Measurements from ENCODE around the gene CPNE1.

Gene CPNE1

GRCh38 chr20:35582131-35582530, 82.6 kb downstream of the CPNE1 start:
- no peaks in the 10 kb centered on the region for H3K79me2 ChIP-seq (ENCODE audit: control insufficient read depth, insufficient read depth, low read length, unreplicated experiment)
- no peaks in the 10 kb centered on the region for H3K4me1 ChIP-seq (ENCODE audit: control insufficient read depth, insufficient read depth, low read length, unreplicated experiment)
- H2AFZ ChIP-seq (ENCODE audit: low read length, unreplicated experiment), result no peak overlapping the region
- H3K36me3 ChIP-seq (ENCODE audit: insufficient read depth, low read length), result peaks cover 21% of the 10 kb centered on the region
- no peaks in the 10 kb centered on the region for H3K27me3 ChIP-seq (ENCODE audit: insufficient read depth, low read length)
- H3K4me3 ChIP-seq (ENCODE audit: low read depth, low read length), result no peak overlapping the region
- H3K27ac ChIP-seq (ENCODE audit: low read depth, low read length), result no peak overlapping the region

- no peaks in the 10 kb centered on the region for H3K4me1 ChIP-seq (ENCODE audit: control insufficient read depth, insufficient read depth, low read length, unreplicated experiment)
- no peak overlapping the region for H2AFZ ChIP-seq (ENCODE audit: low read length, unreplicated experiment)
- no peaks in the 10 kb centered on the region for H3K79me2 ChIP-seq (ENCODE audit: control insufficient read depth, insufficient read depth, low read length, unreplicated experiment)
- H3K27me3 ChIP-seq (ENCODE audit: insufficient read depth, low read length), result no peaks in the 10 kb centered on the region
- peaks cover 47% of the 10 kb centered on the region for H3K36me3 ChIP-seq (ENCODE audit: insufficient read depth, low read length)
- no peak overlapping the region for H3K4me3 ChIP-seq (ENCODE audit: low read depth, low read length)
- no peak overlapping the region for H3K27ac ChIP-seq (ENCODE audit: low read depth, low read length)
These were observed 85.5 kb downstream of the CPNE1 start for GRCh38 chr20:35579196-35579595.

DNA sequence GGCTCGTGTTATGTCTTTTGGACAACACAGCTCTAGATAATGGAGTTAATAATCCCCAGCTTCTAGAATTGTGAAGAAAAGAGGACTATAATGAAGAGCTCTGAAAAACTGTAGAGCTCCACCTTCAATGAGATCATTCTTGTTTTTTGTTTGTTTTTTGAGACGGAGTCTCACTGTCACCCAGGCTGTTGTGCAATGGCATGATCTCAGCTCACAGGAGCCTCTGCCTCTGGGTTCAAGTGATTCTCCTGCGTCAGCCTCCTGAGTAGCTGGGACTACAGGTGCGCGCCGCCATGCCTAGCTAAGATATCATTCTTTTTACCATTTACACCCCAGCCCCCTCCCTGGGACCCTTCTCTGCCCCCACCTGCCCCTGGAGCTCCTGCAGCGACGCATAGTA, 86.2 kb downstream of the CPNE1 start:
- Histone ChIP-seq H3K27me3 (ENCODE audit: insufficient read depth, low read length) (no peaks in the 10 kb centered on the region), H3K27ac (ENCODE audit: low read depth, low read length) (no peak overlapping the region), H3K79me2 (ENCODE audit: control insufficient read depth, insufficient read depth, low read length, unreplicated experiment) (no peaks in the 10 kb centered on the region), H3K4me1 (ENCODE audit: control insufficient read depth, insufficient read depth, low read length, unreplicated experiment) (no peaks in the 10 kb centered on the region), H2AFZ (ENCODE audit: low read length, unreplicated experiment) (no peak overlapping the region), H3K4me3 (ENCODE audit: low read depth, low read length) (no peak overlapping the region), H3K36me3 (ENCODE audit: insufficient read depth, low read length) (peaks cover 47% of the 10 kb centered on the region)

- Histone ChIP-seq H3K27me3 (ENCODE audit: insufficient read depth, low read length) (no peaks in the 10 kb centered on the region), H3K4me3 (ENCODE audit: low read depth, low read length) (no peak overlapping the region), H3K27ac (ENCODE audit: low read depth, low read length) (no peak overlapping the region), H3K79me2 (ENCODE audit: control insufficient read depth, insufficient read depth, low read length, unreplicated experiment) (no peaks in the 10 kb centered on the region), H2AFZ (ENCODE audit: low read length, unreplicated experiment) (no peak overlapping the region), H3K4me1 (ENCODE audit: control insufficient read depth, insufficient read depth, low read length, unreplicated experiment) (no peaks in the 10 kb centered on the region), H3K36me3 (ENCODE audit: insufficient read depth, low read length) (peaks cover 37% of the 10 kb centered on the region)
These were observed 87.9 kb downstream of the CPNE1 start for GRCh38 chr20:35576816-35577215.

Measured in ACC112 (cell line).